Stimulated activated CD4-positive, alpha-beta T cell treated with anti-CD3 and anti-CD28 coated beads, Interleukin-1b, Interleukin-23, amount 100 ng/mL, for 4 hours (primary cell): Measurements from ENCODE around the gene NHP2.
"Not testable (repeated sequence)": the region's sequence is repeated elsewhere in the genome, so short reads cannot be mapped to it uniquely, and the experiment has no call there.

Experiments used
- DNase-seq, 2 donors: peaks; one replicate each; pipeline ENCODE4 v3.0.0-alpha.2; 2020; ENCODE audit warnings: low read depth in 2 of 2

NHP2 gene

DNA sequence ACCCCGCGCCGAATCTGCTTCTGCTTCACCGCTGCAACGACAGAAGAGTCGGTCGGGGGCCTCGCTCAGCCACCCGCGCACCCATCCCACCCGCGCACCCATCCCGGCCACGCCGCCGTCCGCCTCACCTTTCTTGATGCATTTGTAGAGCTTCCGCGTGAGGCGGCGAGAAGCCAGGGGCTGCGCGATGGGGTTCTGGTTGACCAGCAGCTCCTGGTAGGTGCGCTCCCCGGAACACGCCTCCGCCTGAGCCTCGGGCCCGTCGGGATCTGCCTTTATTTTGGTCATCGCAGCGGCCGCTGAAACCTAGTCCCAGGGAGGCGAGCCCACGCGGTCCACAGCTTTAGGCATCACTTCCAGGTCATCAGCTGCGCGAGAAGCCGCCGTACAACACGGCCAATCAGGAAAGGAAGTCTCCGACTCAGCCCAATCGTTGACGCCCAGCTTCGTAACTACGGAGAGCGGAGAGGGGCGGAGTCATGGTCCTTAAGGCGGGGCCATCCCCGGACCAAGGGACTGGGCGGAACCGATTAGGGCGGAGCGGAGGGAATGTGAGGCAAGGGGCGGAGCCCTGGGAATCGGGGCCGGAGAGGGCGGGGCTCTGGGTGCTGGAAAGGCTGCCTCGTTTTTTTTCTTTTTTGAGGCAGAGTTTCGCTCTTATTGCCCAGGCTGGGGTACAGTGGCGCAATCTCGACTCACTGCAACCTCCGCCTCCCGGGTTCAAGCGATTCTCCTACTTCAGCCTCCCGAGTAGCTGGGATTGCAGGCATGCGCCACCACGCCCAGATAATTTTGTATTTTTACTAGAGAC is at the start of gene NHP2:
TSS of gene NHP2 (minus strand) at position 356 of the 811 bp plus-strand sequence. CDS start at position 288, 68 bp downstream.
- DNase-seq: peak; percentile 97 to 98

DNA sequence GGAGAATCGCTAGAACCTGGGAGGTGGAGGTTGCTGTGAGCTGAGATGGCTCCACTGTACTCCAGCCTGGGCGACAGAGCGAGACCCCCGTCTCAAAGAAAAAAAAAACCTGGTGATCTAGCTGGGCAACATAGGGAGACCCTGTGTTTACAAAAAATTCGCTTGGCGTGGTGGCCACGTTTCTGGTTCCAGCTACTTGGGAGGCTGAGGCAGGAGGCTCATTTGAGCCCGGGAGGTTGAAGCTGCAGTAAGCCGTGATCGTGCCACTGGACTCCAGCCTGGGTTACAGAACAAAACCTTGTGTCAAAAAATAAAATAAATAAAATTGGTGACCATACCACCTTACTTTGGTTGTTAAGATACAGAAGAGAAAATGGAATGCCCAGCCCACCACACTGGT is 48.9 kb upstream of the NHP2 start:
- no peak for DNase-seq

DNA sequence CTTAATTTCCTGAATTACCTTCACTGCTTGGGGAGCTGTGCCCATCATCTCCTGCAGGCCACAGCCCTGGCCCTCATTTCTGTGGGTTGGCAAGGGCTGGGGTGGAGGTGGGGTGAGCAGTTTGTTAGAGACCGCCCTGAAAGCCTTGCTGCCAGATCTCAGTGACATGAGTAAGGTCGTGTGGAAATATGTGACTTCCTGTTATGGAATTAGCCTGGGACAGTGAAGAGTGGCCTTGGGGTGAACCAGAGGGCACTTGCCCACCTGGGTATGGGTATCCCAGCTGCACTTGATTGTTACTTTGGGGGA is 48.2 kb upstream of the NHP2 start:
- DNase-seq: no peak

DNA sequence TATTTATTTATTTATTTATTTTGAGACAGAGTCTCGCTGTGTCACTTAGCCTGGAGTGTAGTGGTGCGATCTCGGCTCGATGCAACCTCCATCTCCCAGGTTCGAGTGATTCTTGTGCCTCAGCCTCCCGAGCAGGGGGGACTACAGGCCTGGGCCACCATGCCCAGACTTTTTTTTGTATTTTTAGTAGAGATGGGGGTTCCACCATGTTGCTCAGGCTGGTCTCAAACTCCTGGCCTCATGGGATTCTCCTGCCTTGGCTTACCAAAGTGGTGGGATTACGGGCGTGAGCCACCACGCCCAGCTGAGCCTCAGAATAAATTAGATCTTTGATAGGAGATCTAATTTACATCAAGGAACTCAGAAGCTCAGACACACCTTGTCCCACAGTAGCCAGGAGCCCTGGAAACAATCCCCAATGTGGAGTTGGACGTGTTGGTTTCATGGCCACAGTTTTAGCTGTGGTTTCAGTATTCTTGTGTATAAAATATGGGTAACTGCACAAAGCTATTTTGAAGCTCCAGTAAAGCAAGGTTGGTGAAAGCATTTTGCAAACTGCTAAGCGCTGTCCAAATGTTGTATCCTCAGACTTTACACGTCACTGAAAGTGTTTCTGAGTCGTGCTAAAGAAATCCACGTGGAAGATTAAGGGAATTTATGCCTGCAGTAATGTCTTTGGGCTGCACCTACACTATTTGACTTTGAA is 47.7 kb upstream of the NHP2 start:
- no peak for DNase-seq

DNA sequence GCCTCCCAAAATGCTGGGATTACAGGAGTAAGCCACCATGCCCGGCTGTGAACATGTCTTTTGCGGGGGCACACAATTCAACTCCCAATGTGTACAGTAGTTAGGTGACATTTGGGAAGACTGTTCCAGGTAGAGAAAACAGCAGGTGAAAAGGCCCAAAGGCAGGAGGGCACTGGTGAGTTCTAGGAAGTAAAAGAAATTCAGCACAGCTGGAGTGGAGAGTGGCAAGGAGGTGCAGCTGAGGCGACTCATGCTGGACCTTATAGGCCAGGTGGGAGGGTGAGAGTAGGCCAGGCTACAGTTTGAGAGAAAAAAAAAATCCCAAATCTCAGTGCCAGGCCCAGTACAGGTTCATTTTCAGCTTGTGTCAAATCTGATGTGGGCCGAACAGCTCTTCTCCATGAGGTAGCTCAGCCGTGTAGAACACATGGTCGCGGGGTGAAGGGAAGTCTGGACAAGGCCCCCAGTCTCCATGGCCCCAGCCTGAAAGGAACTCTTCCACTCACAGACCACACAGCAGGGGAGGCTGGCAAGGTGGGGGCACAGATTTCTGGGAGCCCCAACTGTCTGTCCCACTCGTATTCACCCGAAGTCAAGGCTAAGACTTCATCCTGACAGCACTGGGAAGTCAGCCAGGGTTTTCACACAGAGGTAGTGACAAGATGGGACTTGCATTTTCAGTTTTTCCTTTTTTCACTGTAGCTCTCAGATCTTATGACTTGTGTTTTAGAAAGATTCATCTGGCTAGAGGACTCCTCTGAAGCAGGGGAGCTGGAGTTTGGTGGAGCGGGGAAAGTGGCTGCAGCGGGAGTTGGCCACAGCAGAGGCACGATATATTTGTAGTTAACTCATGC is 46.1 kb upstream of the NHP2 start:
- DNase-seq: no peak

DNA sequence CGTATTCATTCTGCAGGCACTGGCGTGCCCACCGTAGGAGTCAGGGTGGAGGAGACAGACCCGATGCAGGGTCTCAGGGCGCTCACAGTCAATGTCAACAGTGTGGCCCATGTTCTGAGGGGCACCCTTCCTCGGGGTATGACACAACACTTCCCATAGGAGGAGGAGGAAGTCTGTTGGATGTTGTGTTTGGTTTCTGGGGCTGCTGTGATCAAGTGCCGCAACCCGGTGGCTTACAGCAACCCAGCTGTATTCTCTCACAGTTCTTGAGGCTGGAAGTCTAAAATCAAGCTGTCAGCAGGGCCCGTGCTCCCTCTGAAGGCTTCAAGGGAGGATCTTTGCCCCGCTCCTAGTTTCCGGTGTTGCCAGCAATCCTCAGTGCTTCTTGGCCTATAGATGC is 45.0 kb upstream of the NHP2 start:
- DNase-seq: no peak

DNA sequence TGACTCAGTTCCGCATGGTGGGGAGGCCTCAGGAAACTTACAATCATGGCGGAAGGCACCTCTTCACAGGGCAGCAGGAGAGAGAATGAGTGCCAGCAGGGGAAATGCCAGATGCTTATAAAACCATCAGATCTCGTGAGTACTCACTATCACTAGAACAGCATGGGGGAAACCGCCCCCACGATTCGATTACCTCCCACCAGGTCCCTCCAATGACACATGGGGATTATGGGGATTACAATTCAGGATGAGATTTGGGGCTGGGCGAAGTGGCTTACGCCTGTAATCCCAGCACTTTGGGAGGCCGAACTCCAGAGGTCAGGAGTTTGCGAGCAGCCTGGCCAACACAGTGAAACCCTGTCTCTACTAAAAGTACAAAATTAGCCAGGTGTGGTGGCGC is 44.5 kb upstream of the NHP2 start:
- not testable (repeated sequence) for DNase-seq

DNA sequence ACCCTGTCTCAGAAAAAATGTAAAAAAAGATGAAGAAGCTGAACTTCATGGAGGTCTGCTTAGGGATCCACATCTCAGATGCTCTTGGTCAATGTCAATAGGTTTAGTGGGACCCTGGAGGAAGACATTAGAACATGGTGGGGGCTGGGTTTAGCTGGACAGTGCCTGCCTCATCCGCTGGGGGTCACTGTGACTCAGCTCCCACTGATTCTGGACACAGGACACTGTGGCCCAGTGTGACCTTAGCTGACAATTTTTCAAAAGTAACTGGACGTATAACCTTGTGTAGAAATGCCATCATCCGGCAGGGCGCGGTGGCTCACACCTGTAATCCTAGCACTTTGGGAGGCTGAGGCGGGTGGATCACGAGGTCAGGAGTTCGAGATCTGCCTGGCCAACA is 43.3 kb upstream of the NHP2 start:
- no peak for DNase-seq

DNA sequence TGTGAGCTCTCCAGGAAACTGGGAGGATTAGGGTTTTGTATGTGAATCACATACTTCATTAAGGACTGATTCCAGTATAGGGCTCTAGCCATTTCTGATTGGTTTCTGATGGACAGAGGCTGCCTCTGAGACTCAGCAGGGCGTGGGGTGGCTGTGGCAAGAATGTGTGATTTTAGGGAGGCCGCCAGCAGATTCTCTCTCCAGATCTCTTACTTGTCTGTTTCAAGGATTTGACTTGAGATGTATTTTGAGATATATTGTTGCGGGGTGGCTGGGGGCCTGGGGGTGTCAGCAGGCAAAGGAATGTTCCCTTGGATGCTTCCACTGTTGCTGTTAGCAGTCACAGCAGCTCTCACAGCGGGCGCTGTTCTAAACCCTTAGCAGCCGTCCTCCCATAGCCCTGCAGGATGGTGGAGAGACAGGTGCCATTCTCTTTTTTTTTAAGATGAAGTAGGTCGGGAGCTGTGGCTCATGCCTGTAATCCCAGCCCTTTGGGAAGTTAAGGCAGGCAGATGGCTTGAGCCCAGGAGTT is 42.7 kb upstream of the NHP2 start:
- DNase-seq: no peak

DNA sequence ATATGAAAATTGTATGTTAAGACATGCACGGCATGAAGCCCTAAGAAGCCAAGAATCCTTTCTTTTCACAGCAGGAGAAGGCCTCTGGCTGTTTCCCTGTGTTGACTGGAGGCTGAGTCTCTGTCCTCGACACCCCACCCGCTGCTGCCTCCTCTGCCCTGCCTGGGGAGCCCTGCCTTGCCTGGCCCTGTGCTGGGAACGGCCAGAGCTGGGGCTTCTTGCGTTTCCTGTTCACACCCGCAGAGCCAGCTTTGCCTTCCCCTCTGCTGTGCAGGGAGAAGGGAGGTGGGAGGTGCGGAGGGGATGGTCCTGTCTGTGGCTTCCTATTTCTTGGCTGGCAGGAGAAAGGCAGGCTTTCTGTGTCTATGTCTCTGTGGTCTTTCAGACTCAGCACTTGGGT is 40.3 kb upstream of the NHP2 start:
- DNase-seq: no peak

DNA sequence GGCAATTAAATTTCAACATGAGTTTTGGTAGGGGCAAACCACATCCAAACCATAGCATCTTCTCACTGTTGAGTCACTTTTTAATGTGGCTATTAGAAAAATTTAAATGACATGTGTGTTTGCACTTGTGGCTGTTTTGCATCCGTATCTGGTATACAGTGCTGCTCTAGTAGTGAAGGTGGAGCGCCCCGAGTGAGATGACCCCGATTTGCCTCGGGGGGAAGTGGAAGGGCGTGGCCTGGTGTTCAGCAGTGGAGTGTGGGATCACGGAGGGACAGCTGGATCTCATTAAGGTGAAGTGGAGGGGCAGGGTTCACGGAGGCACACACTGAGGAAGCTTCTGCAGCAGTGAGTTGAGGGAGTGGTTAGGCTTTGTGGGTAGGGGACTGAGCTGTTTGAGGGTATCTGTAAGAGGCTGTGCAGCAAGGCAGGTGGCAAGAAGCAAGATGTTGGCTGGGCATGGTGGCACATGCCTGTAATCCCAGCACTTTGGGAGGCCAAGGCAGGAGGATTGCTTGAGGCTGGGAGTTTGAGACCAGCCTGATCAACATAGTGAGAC is 39.6 kb upstream of the NHP2 start:
- no peak for DNase-seq

DNA sequence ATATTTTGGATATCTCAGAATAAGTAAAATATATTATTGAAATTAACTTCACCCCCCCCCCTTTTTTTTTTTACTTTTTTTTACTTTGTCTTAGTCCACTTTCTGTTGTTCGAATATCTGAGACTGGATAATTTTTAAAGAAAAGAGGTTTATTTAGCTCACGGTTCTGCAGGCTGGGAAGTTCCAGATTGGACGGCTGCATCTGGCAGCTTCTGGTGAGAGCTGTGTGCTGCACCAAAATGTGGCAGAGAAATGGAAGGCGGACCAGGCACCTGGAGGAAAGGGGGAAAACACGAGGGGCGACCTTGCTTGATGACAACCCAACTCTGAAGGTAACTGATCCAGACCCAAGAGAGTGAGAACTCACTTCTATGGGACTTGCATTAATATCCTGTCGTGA is 39.1 kb upstream of the NHP2 start:
- no peak for DNase-seq

DNA sequence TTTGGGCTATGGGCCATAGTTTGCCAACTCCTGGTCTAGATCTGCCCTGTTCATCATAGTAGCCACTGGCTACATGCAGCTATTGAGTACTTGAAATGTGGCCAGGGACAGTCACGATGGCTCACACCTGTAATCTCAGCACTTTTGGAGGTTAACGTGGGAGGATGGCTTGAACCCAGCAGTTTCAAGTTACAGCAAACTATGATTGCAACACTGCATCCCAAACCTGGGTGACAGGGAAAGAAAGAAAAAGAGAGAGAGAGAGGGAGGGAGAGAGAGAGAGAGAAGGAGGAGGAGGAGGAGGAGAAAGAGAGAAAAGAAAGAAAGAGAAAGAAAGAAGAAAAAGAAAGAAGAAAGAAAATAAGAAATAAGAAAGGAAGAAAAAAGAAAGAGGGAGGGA is 38.6 kb upstream of the NHP2 start:
- no peak for DNase-seq

DNA sequence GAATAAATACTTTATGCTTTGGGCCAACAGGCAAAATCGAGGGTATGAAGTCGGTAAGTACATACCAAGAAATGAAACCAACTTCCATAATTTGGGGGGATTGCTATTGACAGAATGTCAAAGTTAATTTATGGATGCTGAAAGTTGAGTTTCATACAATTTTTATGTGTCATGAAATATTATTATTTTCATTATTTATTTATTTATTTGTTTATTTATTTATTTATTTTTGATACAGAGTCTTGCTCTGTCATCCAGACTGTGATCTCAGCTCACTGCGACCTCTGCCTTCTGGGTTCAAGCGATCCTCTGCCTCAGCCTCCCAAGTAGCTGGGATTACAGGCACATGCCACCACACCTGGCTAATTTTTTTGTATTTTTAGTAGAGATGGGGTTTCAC is 38.0 kb upstream of the NHP2 start:
- no peak for DNase-seq

DNA sequence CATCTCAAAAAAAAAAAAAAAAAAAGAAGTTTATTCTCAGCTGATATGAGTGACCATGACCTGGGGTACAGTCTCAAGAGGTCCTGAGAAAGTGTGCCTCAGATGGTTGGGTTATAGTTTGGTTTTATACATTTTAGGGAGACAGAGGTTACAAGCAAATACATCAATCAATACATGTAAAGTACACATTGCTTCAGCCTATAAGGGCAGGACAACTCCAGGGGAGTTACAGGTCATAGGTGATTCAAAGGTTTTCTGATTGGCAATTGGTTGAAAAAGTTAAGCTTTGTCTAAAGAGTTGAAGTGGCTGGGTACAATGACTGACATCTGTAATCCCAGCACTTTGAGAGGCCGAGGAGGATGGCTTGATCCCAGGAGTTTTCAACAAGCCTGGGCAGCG is 35.7 kb upstream of the NHP2 start:
- DNase-seq: no peak

DNA sequence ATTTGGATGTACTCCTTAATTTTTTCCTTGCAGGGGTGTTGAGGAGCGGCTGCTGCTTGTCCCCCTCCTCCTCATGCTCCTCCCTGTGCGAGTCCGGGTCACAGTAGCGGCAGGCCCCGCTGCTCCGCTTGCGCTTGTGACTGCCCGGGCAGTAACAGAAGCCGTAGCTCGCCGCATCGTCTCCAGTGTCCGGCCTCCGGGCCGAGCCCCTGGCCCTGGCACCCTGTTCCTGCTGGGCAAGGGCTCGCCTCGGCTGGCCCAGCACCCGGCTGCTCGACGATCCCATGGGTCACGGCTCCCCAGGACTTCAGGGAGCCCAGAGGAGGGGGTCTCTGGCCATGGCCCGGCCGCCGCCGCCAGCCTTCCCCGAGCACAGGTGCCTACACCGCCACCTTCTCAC is 33.3 kb upstream of the NHP2 start, which contains the start of gene GMCL2:
TSS of gene GMCL2 (minus strand) at position 358 of the 400 bp plus-strand sequence. CDS start at position 286, 72 bp downstream.
- no peak for DNase-seq

DNA sequence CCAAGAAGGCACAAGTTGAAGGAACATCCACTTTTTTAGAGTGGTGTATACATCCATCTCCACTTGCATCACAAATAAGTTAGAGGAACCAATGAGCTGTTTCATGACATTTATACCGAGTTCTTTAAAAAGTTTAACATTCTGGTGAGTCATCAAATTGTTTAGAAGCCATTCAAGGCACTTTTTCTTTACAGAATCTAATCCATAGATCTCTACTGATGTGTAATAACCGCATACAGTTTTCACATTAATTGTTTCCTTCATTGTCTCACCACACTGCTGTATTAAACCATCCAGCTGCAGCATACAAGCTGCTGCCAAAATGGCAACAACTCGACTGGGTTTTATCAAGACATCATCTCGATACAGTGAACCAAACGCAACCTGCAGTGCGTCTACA is 32.7 kb upstream of the NHP2 start:
- DNase-seq: no peak

DNA sequence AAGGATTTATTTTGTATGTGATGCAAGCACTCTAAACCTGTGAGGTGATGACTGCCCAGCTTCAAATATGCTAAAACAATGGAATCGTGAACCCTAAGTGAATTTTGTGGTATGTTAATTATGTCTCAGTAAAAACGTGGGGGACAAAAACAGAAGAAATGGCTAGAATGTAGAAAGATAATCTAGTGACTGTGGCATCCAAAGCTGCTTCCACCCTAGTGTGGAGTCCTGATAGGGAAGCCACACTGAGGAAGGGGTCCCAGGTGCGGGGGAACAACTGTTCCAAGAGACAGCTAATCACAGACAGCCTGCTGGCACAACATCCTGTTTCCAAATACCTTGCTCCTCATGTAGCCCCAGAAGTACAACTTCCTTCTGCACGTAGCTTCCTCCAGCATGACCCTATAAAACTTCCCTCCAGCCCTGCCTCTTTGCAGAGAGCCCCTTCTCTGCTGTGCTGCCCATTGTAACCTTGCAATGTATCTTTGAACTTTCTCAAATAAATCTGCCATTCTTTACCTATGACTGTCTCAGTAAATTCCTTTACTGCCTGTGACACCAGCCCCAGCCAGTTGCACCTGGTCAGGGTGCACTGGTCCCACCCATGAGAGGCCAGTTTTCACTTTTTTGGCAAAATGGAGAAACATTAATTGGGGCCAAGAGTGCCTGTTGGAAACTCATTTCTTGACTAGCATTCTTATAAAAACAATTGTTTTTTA is 28.6 kb upstream of the NHP2 start:
- DNase-seq: no peak

DNA sequence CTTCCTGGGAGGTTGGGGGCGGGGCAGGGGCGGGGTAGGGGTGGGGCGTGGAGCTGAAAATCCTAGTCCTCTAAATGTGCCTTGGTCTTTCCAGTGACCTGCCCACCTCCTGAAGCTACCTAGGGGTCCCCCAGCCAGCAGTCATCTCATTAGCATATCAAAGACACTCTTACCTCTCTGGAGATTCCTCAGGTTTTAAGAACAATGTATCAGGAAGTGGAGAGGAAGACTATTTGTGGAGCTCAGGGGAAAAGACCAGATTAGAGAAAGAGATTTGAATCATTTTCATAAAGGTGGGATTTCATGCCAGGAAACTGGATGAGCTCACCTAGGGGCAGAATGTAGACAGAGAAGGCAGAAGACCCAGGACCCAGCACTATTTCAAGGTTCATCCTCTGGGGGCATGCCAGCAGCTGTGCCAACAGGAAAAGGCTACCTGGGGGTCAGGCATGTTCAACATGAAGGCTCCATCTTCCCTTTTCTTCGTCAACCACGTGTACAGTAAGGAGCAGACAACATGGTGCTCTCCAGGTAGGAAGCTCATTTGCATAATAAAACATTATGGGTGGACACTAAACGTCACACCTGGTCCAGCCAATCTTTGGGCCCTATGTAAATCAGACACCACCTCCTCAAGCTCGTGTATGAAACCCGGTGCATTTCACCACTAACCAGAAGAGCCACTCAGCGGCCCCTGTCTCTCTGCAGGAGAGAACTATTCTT is 26.6 kb upstream of the NHP2 start:
- no peak for DNase-seq

DNA sequence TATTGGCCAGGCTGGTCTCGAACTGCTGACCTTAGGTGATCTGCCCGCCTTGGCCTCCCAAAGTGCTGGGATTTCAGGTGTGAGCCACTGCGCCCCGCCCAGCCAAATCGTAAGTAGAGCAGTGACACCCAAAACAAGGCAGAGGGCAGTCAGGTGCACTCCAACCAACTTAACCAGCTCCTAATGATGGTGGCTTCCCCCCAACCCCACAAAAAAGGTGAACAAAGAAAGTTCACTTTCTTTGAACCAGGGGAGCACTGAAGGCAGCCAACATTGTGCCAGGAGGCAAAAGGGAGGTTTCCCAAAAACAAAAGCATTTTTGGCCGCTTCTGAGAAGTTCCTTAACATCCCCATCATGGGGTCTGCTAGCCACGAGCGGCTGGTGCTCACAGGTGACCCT is 23.9 kb upstream of the NHP2 start:
- DNase-seq: no peak

DNA sequence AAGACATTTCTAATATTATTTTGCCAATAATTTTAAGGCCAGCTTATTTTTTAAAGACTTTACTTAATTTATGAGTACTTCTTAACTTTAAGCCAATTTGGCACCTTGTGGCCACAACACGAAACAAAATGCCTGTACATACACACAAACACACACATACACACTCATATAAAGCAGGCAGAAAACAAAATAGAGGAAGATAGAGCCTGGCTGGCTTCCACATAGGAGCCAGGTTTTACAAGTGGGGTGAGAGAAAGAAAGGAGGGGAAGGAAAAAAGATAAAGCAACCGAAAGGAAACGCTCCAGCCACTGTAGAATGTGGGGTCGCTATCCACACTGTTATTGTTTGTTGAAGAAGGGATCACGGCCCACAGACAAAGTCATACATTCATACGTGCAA is 23.1 kb upstream of the NHP2 start:
- no peak for DNase-seq
